ENCODE results near the gene LRRC38. TPM values are rescaled to one million over a fixed set of nuclear protein-coding genes. Genes with fewer than 3 reads are reported as not detected.

LRRC38 gene
- total and polyA plus RNA-seq, 9 donors, result 0.10 to 0.44 (median 0.27) TPM; not detected in 6

- intact Hi-C loops (cut with DNase I), result no loop called here
- Histone ChIP-seq H3K4me1 (ENCODE audit: insufficient read depth) (no peaks in the 10 kb centered on the region), H3K9me3 (no peaks in the 10 kb centered on the region), H3K27me3 (no peaks in the 10 kb centered on the region), H3K27ac (no peak overlapping the region), H3K4me3 (no peak overlapping the region), H3K36me3 (no peaks in the 10 kb centered on the region)
- no peak for TF ChIP-seq EP300 (IDR thresholded peaks at IDR 0.05)
- no peak for TF ChIP-seq POLR2A (IDR thresholded peaks at IDR 0.05)
- no peak for TF ChIP-seq CTCF (IDR thresholded peaks at IDR 0.05)
- 32 to 46% (median 33%) methylated on average over 4 of the region's 4 CpGs for WGBS, 3 donors
- DNase-seq, result no peak
These were observed 36.9 kb upstream of the LRRC38 start for GRCh38 chr1:13550663-13551062.

- no peak for TF ChIP-seq CTCF (IDR thresholded peaks at IDR 0.05)
- TF ChIP-seq EP300 (IDR thresholded peaks at IDR 0.05), result no peak
- TF ChIP-seq POLR2A (IDR thresholded peaks at IDR 0.05), result no peak
- H3K4me1 ChIP-seq (ENCODE audit: insufficient read depth), result no peaks in the 10 kb centered on the region
- intact Hi-C loops (cut with DNase I), result no loop called here
- no peak overlapping the region for H3K27ac ChIP-seq
- no peaks in the 10 kb centered on the region for H3K9me3 ChIP-seq
- no peaks in the 10 kb centered on the region for H3K36me3 ChIP-seq
- no peak for DNase-seq
- 84 to 89% (median 85%) methylated on average over 3 of the region's 3 CpGs for WGBS, 3 donors
- H3K27me3 ChIP-seq, result no peaks in the 10 kb centered on the region
- no peak overlapping the region for H3K4me3 ChIP-seq
These were observed 35.7 kb upstream of the LRRC38 start for GRCh38 chr1:13549521-13549920.

GRCh38 chr1:13549021-13549420 is 35.2 kb upstream of the LRRC38 start:
- H3K36me3 ChIP-seq, result no peaks in the 10 kb centered on the region
- H3K27ac ChIP-seq, result no peak overlapping the region
- H3K4me1 ChIP-seq (ENCODE audit: insufficient read depth), result no peaks in the 10 kb centered on the region
- WGBS, 3 donors, result 73 to 77% (median 74%) methylated on average over 6 of the region's 6 CpGs
- TF ChIP-seq EP300 (IDR thresholded peaks at IDR 0.05) (no peak), POLR2A (IDR thresholded peaks at IDR 0.05) (no peak), CTCF (IDR thresholded peaks at IDR 0.05) (no peak)
- intact Hi-C loops (cut with DNase I), result no loop called here
- DNase-seq, result no peak
- H3K27me3 ChIP-seq, result no peaks in the 10 kb centered on the region
- no peak overlapping the region for H3K4me3 ChIP-seq
- no peaks in the 10 kb centered on the region for H3K9me3 ChIP-seq

- no peaks in the 10 kb centered on the region for H3K36me3 ChIP-seq
- H3K9me3 ChIP-seq, result no peaks in the 10 kb centered on the region
- intact Hi-C loops (cut with DNase I), result no loop called here
- DNase-seq, result no peak
- peaks cover 3% of the 10 kb centered on the region for H3K4me1 ChIP-seq (ENCODE audit: insufficient read depth)
- TF ChIP-seq EP300 (IDR thresholded peaks at IDR 0.05) (no peak), CTCF (IDR thresholded peaks at IDR 0.05) (no peak), POLR2A (IDR thresholded peaks at IDR 0.05) (no peak)
- H3K4me3 ChIP-seq, result no peak overlapping the region
- no peaks in the 10 kb centered on the region for H3K27me3 ChIP-seq
- 81 to 95% (median 90%) methylated on average over 6 of the region's 6 CpGs for WGBS, 3 donors
- H3K27ac ChIP-seq, result no peak overlapping the region
These were observed 34.5 kb upstream of the LRRC38 start for GRCh38 chr1:13548281-13548680.

- TF ChIP-seq CTCF (IDR thresholded peaks at IDR 0.05) (no peak), EP300 (IDR thresholded peaks at IDR 0.05) (no peak)
- DNase-seq, result no peak
- H3K4me1 ChIP-seq (ENCODE audit: insufficient read depth), result peaks cover 4% of the 10 kb centered on the region
- H3K36me3 ChIP-seq, result no peaks in the 10 kb centered on the region
- H3K9me3 ChIP-seq, result no peaks in the 10 kb centered on the region
- 51 to 74% (median 68%) methylated on average over 3 of the region's 3 CpGs for WGBS, 3 donors
- H3K27ac ChIP-seq, result no peak overlapping the region
- intact Hi-C loops (cut with DNase I), result no loop called here
- H3K27me3 ChIP-seq, result no peaks in the 10 kb centered on the region
- H3K4me3 ChIP-seq, result no peak overlapping the region
These were observed 33.0 kb upstream of the LRRC38 start for GRCh38 chr1:13546791-13547190.

All from ovary (tissue), 9 donors.